ENCODE results near the gene RHOJ.

RHOJ gene

DNA sequence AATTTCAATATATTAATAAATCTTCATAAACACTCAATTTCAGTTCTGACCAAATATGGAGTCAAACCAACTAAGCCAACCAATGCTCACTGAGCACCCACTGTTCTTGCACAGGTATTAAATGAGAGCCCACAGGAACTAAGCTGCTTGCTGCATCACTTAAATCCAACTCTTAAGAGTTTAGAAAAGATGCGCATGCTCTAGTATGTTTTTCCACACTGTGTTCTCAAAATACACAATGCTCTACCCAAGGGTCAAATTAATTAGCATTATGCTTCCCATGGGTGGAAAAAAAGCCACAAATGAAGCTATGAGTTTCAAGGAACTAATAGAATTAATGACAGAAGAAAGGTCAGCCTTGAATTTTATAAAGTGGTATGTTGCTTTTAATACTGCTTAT, 118.2 kb downstream of the RHOJ start:
- Mint-ChIP-seq H3K4me3 (no peak overlapping the region), H3K4me1 (no peaks in the 10 kb centered on the region), H3K27ac (no peak overlapping the region), H3K36me3 (peaks cover 0 to 1% of the 10 kb centered on the region in 2 donors), H3K27me3 (peaks cover 0 to 8% of the 10 kb centered on the region in 2 donors), H3K9me3 (no peaks in the 10 kb centered on the region)
- no peak for ATAC-seq (replicated peaks)
- DNase-seq = no peak

DNA sequence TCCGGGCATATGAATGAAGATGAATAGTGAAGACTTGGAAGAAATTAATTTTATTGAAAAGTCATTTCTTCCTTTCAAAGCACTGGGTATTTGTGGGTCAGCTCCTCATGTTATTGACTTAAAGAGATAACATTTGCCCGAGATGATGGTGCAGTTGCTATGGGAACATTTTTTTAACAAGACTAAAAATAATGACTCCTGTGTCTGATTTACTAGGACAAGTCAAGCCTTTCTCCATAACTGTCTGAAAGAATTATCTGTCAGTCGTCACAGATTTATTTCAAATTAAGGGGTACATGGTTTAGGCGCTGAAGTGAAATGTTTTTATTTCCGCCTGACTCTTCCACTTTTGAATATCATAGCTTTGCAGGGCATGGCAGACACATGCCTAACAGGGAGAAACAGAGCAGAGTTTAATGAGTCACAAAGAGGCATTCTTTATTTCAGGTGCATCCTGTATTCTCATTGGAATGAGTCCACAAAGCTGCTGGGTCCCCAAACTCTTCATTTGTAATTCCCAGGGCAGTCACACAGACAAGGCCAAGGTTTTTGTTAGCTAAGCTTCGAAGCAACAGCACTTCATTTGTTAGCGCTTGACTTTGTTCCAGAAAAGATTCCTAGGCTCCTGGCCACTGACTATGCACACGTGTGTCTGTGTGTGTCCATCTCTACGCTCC, 118.8 kb downstream of the RHOJ start:
- peaks cover 0 to 1% of the 10 kb centered on the region in 2 donors for H3K36me3 Mint-ChIP-seq
- no peaks in the 10 kb centered on the region for H3K4me1 Mint-ChIP-seq
- no peak for ATAC-seq (replicated peaks)
- no peak for DNase-seq
- no peaks in the 10 kb centered on the region for H3K9me3 Mint-ChIP-seq
- H3K4me3 Mint-ChIP-seq = no peak overlapping the region
- no peak overlapping the region for H3K27ac Mint-ChIP-seq
- peaks cover 0 to 8% of the 10 kb centered on the region in 2 donors for H3K27me3 Mint-ChIP-seq

- H3K4me1 Mint-ChIP-seq = no peaks in the 10 kb centered on the region
- DNase-seq (no peak), ATAC-seq (replicated peaks) (no peak)
- peaks cover 0 to 1% of the 10 kb centered on the region in 2 donors for H3K36me3 Mint-ChIP-seq
- peaks cover 3 to 13% of the 10 kb centered on the region in 2 donors for H3K27me3 Mint-ChIP-seq
- H3K9me3 Mint-ChIP-seq = no peaks in the 10 kb centered on the region
- no peak overlapping the region for H3K4me3 Mint-ChIP-seq
- H3K27ac Mint-ChIP-seq = no peak overlapping the region
These were observed 122.6 kb downstream of the RHOJ start for GRCh38 chr14:63326840-63327239.

DNA sequence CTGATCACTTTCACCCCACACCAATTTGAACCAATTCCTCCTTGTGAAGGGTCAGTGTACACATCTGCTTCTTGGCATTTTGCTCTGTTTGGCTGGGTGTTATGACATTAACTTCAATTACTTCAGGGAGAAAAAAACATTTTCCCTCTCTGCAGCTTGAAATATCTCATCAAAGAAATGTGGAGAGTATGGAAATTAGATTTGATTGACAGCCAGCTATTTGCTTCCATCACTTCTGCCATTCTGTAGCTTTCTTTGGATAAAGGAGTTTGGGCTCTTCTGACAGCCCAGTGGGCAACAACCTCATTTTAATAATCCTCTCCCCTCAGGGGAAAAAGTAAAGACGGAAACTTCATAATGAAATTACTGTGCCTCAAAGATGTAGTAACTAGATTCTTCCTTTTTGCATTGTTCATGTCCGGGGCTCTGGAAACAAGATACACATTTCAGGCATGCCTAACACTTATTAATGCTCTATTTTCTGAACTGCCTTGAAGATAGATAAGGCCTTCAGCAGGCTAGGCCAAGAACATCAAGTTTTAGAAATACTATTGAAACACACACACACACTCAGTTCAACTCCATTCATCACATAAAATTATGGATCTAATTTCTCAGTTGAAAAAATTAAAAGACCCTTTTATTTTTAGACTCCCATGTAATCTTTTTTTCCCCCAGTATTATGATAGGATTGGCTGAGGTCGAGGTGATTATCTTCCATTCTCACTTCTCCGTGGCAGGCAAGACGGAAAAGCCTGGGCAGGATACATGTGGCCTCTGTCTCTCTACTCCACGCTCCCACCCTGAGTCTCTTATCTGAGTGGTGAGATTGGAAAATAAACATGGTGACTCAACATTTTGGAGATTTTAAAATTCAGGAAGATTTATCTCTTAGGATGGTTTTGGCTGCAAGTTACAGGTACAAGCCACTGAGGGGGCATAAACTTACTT, 124.8 kb downstream of the RHOJ start:
- Mint-ChIP-seq H3K4me1 (no peaks in the 10 kb centered on the region), H3K4me3 (no peak overlapping the region), H3K36me3 (peaks cover 0 to 1% of the 10 kb centered on the region in 2 donors), H3K9me3 (no peaks in the 10 kb centered on the region), H3K27me3 (peaks cover 11 to 31% of the 10 kb centered on the region in 2 donors), H3K27ac (no peak overlapping the region)
- DNase-seq (no peak), ATAC-seq (replicated peaks) (no peak)

- Mint-ChIP-seq H3K4me3 (no peak overlapping the region), H3K27ac (no peak overlapping the region), H3K36me3 (no peaks in the 10 kb centered on the region), H3K4me1 (no peaks in the 10 kb centered on the region), H3K27me3 (peaks cover 17 to 22% of the 10 kb centered on the region in 2 donors), H3K9me3 (peaks cover 4% of the 10 kb centered on the region in 2 donors)
- DNase-seq = no peak
- no peak for ATAC-seq (replicated peaks)
These were observed 138.1 kb downstream of the RHOJ start for GRCh38 chr14:63342371-63342770.
